ENCODE measurements around the gene C16orf82. TPM values are rescaled to one million over a fixed set of nuclear protein-coding genes. Genes with fewer than 3 reads are reported as not detected.
"Not testable (repeated sequence)": the region's sequence is repeated elsewhere in the genome, so short reads cannot be mapped to it uniquely, and the experiment has no call there.

C16orf82 gene
- total RNA-seq, 2 experiments from 2014 or later = not detected

DNA sequence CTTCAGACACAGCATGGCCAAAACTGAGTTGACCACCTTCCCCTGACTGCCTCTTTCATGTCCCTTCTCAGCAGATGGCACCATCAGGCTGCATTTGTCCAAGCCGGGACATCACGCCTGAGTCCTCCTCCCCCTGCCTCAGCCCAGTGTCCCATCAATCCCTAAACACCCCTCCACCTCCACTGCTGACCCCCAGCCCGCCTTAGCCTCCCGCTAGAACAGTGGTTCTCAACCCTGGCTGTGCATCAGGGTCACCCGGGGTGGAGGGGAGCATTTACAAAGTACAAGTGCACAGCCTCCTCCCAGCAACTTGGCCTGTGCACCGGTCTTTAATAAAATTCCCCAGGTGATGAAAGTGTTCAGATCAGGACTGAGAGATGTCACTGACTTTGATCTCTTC lies 4.0 kb downstream of the C16orf82 start:
- Mint-ChIP-seq H3K9me3 (peaks cover 3% of the 10 kb centered on the region), H3K36me3 (no peaks in the 10 kb centered on the region), H3K27ac (no peak overlapping the region), H3K27me3 (peaks cover 7% of the 10 kb centered on the region), H3K4me3 (no peak overlapping the region), H3K4me1 (no peaks in the 10 kb centered on the region)
- no peak for DNase-seq

DNA sequence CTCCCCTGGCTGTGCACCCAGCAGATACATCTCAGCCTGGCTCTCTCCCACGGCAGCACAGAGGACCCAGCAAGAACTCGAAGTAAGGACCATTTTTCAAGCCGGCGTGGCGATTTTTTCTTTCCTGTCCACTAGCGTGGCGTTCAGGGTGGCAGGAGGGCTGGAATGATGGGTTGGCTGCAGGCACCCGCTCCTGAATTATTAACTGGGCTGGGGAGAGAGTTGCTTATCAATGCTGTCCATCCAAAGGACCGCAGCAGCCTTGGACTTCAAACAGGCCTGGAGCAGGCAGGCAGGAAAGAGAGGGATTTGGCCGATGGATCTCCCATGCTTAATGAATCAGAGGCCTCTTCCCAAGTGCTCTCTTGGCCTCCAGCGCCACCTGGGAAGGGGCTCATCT lies 7.0 kb downstream of the C16orf82 start:
- Mint-ChIP-seq H3K4me1 (no peaks in the 10 kb centered on the region), H3K36me3 (no peaks in the 10 kb centered on the region), H3K9me3 (peaks cover 4% of the 10 kb centered on the region), H3K27me3 (peaks cover 17% of the 10 kb centered on the region), H3K27ac (no peak overlapping the region), H3K4me3 (no peak overlapping the region)
- DNase-seq = no peak

DNA sequence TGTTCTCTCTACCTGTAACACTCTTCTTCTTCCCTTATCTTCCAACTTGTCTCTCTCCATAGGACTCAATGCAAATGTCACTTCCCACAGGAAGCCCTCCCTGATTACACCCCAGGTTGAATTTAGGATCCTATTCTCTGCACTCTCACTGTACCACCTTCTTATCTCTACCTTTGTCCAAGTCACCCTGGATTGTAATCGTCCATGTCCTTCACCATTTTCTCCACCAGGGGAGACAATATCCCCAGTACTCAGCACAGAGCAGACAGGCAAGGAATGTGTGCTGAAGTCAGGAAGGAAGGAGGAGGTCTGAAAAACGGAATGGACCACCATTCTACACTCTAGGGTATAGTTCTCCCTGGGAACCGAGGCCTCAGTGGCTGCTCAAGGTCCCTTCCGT lies 14.2 kb downstream of the C16orf82 start:
- Mint-ChIP-seq H3K4me1 (no peaks in the 10 kb centered on the region), H3K27ac (no peak overlapping the region), H3K4me3 (no peak overlapping the region), H3K36me3 (no peaks in the 10 kb centered on the region), H3K9me3 (peaks cover 1% of the 10 kb centered on the region), H3K27me3 (peaks cover 20% of the 10 kb centered on the region)
- DNase-seq = no peak

DNA sequence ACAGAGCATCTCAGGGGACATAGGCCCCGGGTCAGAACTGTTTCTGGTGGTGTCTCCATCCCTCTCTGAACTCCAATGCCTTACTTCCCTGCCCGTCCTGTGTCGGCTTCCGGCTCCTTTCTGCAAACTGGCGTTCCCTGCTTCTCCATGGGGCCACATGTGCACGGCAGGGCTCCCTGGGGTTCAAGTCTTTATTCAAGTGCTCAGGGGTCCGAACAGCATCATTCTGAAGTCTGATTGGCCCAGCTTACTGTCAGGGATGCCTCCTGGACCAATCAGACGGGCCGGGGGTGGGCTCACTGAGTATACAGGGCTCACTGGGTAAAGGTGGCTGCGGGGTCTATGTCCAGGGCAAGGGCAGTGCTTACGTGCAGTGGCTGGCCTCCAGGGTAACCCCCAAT lies 17.1 kb downstream of the C16orf82 start:
- Mint-ChIP-seq H3K27ac (no peak overlapping the region), H3K4me3 (no peak overlapping the region), H3K36me3 (no peaks in the 10 kb centered on the region), H3K4me1 (no peaks in the 10 kb centered on the region), H3K27me3 (peaks cover 17% of the 10 kb centered on the region), H3K9me3 (no peaks in the 10 kb centered on the region)
- no peak for DNase-seq

DNA sequence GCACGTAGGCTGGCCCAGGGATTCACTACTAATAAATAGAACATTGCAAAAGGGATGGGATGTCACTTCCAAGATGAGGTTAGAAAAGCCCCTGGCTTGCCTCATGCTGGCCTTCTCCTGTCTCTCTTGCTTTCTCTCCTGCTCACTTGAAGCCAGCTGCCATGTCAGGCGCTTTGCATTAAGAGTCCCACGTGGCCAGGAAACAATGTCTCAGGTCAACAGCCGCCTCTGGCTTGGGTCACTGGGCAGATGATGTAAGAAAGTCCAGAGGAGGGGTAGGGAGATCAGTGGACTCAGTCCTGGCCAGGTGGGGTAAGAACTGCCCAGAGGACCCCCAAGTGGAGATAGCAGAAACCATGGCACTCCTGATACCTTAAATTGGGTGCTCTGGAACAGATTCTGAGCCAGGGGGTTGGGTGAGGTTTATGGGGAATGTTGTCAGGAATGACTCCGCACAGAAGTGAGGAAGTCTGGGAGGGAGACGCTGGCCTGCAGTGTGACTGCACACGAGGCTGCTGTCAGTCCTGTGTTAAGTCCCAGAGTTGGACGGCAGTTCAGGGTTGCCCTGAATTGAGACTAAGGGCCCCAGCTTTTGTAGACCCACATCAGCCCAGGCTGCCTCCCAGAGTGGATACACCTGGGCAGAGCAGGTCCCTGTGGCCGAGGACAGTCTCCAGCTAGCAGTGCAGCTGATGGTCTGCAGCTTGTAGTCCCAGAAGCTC lies 17.7 kb downstream of the C16orf82 start:
- H3K27me3 Mint-ChIP-seq = peaks cover 17% of the 10 kb centered on the region
- no peak overlapping the region for H3K27ac Mint-ChIP-seq
- no peaks in the 10 kb centered on the region for H3K9me3 Mint-ChIP-seq

DNA sequence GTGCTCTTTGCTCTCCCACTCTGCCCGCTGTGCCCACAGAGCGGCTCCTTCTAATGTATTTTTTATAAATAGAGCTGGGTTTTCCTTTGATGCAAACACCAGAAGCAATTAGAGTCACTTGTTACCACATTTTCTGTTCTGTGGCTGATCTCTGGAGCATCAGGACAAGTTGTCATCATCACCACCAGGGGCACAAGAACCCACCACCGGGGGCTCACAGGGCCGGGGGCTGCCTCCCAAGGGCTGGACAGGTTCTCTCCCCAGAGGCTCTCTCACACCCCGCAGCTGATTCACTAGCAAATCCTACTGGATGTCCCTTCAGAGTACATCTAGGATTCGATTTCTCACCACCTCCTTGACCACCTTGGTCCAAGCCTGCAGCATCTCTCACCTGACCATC lies 18.5 kb downstream of the C16orf82 start:
- no peaks in the 10 kb centered on the region for H3K9me3 Mint-ChIP-seq
- no peak overlapping the region for H3K27ac Mint-ChIP-seq
- DNase-seq = no peak
- H3K27me3 Mint-ChIP-seq = peaks cover 17% of the 10 kb centered on the region
- H3K4me3 Mint-ChIP-seq = no peak overlapping the region
- H3K4me1 Mint-ChIP-seq = no peaks in the 10 kb centered on the region
- H3K36me3 Mint-ChIP-seq = no peaks in the 10 kb centered on the region

More for the DNA sequence above, 17.7 kb downstream of the C16orf82 start:
- Mint-ChIP-seq H3K36me3 (no peaks in the 10 kb centered on the region), H3K4me3 (no peak overlapping the region), H3K4me1 (no peaks in the 10 kb centered on the region)
- no peak for DNase-seq

DNA sequence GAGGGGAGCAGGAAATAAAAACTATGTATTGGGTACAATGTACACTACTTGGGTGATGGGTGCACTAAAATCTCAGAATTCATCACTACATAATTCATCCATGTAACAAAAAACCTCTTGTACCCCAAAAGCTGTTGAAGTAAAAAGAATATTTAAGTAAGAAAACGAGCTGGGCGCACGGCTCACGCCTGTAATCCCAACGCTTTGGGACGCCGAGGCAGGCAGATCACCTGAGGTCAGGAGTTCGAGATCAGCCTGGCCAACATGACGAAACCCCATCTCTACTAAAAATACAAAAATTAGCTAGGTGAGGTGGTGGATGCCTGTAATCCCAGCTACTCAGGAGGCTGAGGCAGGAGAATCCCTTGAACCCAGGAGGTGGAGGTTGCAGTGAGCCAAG lies 19.3 kb downstream of the C16orf82 start:
- H3K9me3 Mint-ChIP-seq, H3K27ac Mint-ChIP-seq, DNase-seq, H3K4me3 Mint-ChIP-seq, H3K36me3 Mint-ChIP-seq, H3K4me1 Mint-ChIP-seq: not testable (repeated sequence)
- peaks cover 20% of the 10 kb centered on the region for H3K27me3 Mint-ChIP-seq

DNA sequence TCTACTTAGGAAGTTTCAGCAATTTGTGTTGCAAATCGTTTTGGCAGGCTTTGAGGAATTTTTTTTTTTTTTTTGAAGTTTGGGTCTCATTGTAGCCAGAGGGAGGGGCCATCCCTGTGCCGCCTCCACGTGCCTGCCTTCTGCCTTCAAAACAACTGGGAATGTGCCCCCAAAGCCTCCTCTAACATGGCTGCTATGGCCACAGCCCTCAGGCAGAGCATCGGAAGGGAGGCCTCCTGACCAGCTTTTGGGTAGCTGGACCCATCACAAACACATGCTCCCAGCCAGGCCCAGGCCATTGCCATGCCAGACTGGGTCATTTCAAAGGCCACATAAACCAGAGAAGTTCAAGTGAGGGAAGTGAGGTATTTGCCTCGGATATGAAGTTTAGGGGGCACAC lies 21.5 kb downstream of the C16orf82 start:
- Mint-ChIP-seq H3K4me3 (no peak overlapping the region), H3K36me3 (no peaks in the 10 kb centered on the region), H3K27me3 (peaks cover 37% of the 10 kb centered on the region), H3K4me1 (no peaks in the 10 kb centered on the region), H3K9me3 (no peaks in the 10 kb centered on the region), H3K27ac (no peak overlapping the region)
- no peak for DNase-seq

DNA sequence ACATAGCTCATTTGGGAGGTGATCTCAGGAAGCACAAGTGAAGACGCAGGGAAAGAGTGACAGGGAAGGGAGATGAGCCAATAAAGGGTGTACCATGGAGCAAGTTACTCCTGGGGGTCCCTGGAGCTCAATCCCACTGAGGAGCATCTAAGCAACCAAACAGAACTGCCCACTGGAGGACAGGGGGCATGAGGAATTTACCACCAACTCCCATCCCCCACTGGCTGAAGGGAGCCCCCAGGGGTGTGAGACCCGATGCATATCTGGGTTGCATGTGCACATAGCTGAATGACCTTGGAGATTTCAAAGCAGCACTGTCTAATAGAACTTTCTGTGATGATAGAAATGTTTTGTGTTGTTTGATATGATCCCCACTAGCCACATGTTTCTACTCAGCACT lies 29.6 kb downstream of the C16orf82 start:
- Mint-ChIP-seq H3K9me3 (no peaks in the 10 kb centered on the region), H3K4me3 (no peak overlapping the region), H3K36me3 (no peaks in the 10 kb centered on the region)

DNA sequence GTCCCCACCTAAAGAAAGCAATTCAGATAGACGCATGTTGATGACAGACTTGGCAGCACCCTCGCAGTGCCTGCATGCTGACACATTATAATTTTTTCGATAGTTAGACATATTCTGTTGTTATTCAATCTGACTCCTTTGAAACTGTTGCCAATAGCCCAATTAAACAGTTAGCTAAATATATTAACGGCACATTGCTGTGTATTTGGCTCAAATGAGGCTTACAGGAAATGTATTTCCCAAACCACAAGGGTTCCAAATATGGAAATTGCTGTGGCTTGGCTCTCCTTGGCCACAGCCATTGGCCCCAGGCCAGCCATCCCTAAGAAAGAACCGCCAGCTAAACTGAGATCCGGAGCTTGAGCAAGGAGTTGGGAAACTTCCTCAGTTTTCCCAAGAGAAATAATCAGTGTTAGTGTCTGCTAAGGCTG lies 31.1 kb downstream of the C16orf82 start:
- Mint-ChIP-seq H3K27ac (no peak overlapping the region), H3K9me3 (no peaks in the 10 kb centered on the region)
- DNase-seq = no peak

More for the DNA sequence above, 29.6 kb downstream of the C16orf82 start:
- peaks cover 25% of the 10 kb centered on the region for H3K27me3 Mint-ChIP-seq
- no peak for DNase-seq
- H3K4me1 Mint-ChIP-seq = no peaks in the 10 kb centered on the region
- no peak overlapping the region for H3K27ac Mint-ChIP-seq

DNA sequence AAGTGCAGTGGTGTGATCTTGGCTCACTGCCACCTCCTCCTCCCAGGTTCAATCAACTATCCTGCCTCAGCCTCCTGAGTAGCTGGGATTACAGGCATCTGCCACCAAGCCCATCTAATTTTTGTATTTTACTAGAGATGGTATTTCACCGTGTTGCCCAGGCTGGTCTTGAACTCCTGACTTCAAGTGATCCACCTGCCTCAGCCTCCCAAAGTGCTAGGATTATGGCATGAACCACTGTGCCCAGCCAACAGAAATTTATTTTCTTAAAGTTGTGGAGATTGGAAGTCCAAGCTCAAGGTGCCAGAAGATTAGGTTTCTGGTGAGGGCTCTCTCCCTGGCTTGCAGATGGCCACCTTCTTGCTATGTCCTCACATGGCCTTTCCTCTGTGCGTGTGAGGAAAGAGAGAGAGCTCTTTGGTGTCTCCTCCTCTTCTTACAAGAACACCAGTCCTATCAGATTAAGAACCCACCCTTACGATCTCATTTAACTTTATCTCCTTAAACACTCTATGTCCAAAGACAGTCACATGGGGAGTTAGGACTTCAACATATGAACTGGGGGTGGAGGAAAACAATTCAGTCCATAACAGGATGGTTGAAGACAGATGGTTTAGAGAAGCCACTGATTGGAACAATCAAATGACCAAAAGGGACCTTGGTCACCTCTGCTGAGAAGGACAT lies 31.8 kb downstream of the C16orf82 start:
- Mint-ChIP-seq H3K27me3 (peaks cover 9% of the 10 kb centered on the region), H3K27ac (no peak overlapping the region), H3K4me1 (no peaks in the 10 kb centered on the region), H3K4me3 (no peak overlapping the region), H3K9me3 (no peaks in the 10 kb centered on the region), H3K36me3 (no peaks in the 10 kb centered on the region)
- no peak for DNase-seq

More for the DNA sequence above, 31.1 kb downstream of the C16orf82 start:
- Mint-ChIP-seq H3K4me1 (no peaks in the 10 kb centered on the region), H3K27me3 (peaks cover 14% of the 10 kb centered on the region), H3K4me3 (no peak overlapping the region), H3K36me3 (no peaks in the 10 kb centered on the region)

DNA sequence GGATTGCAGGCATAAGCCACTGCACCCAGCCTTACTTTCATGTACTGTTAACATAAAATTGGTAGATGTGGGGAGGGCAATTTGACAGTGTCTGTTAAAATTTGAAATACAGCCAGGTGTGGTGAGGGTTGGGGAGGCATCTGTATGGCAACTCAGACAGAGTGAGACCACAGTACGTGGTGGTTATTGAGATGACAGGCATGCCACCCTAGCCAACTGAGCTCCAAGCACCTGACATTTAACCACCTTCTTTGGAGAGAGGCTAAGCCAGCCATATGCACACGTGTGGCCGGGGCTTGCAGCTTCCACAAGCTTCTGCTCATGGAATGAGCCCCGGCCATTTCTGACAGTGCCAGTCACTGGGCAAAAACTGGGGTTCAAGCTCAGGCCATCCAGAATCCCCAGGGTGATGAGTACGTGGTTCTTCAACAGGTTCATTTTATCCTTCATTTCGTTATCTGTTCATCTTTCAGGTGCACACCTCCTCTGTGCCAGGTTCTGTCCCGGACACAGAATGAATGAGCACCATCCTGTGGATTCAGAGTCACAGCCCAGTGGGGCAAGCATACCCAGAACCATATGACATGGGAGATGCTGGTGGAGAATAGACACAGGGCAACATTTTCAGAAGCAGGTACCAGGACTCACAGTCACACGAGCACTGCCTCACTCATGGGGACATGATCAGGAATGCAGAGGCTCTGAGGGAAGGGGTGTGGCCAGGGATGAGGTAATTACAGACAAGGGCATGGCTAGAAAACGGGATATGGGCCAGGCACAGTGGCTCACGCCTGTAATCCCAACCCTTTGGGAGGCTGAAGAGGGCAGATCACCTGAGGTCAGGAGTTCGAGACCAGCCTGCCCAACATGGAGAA lies 36.2 kb downstream of the C16orf82 start:
- Mint-ChIP-seq H3K27me3 (peaks cover 1% of the 10 kb centered on the region), H3K4me1 (no peaks in the 10 kb centered on the region), H3K36me3 (no peaks in the 10 kb centered on the region), H3K9me3 (peaks cover 2% of the 10 kb centered on the region), H3K4me3 (no peak overlapping the region), H3K27ac (no peak overlapping the region)
- DNase-seq = no peak

DNA sequence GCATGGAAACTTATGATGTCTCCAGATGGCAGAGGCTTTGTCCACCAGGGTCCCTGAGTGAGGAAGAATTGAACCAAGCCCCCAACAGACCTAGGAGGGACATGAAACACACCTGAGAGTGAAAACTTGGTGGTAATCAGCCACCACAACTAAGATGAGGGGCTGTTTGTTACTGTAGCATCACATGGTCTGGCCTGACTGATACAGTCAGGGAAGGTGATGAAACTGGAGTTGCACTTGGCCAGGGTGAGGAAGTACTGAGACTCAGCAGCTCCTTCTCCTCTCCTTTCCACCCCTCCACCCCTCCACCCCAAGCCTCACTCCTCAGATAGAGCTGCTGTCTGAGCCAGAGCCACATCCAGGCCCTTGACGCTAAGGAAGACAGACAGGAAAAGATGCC lies 37.2 kb downstream of the C16orf82 start:
- peaks cover 2% of the 10 kb centered on the region for H3K9me3 Mint-ChIP-seq
- H3K36me3 Mint-ChIP-seq = no peaks in the 10 kb centered on the region
- no peak for DNase-seq
- H3K27me3 Mint-ChIP-seq = peaks cover 6% of the 10 kb centered on the region
- H3K4me1 Mint-ChIP-seq = no peaks in the 10 kb centered on the region
- H3K27ac Mint-ChIP-seq = no peak overlapping the region
- no peak overlapping the region for H3K4me3 Mint-ChIP-seq

DNA sequence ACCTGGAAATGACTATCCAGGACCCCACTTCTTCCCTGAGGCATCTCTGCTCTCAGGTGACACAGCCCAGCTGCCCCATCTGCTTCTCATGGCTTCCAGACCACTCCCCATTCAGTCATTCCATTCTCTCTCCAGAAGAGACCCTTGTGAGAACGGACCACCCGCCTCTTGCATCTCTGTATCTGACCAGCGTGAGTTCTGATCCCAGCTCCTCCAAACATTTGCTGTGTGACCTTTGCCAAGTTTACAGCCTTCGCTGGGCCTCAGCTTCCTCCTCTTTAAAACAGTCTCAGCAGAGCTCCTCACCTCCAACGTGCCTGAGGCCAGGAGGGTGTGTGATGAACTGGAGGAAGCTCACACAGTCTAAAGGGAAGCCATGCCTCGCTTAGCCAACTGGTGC lies 39.6 kb downstream of the C16orf82 start:
- Mint-ChIP-seq H3K36me3 (no peaks in the 10 kb centered on the region), H3K27ac (no peak overlapping the region), H3K4me3 (no peak overlapping the region), H3K27me3 (peaks cover 9% of the 10 kb centered on the region), H3K4me1 (peaks cover 3% of the 10 kb centered on the region), H3K9me3 (peaks cover 2% of the 10 kb centered on the region)
- DNase-seq = no peak

DNA sequence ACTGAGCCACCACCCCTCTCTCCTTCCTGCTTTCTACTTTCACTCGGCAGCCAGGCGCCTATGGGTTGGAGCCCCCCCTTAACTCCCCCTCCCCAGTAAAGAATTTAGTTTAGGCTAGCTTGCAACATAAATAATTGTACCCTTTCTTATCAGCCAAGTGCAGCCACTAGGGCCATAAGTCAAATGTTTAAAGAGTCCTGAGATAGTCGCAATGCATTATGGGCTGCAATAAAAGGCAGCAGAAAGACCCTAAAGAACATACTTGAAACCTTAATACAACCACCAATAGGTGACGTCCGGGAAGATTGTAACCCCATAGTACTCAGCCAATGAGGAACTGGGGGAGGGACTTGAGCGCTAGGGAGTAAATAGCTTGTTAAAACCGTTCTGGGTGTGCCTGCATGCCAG lies 40.5 kb downstream of the C16orf82 start:
- Mint-ChIP-seq H3K9me3 (peaks cover 2% of the 10 kb centered on the region), H3K4me3 (no peak overlapping the region), H3K27ac (no peak overlapping the region), H3K4me1 (peaks cover 3% of the 10 kb centered on the region), H3K27me3 (peaks cover 9% of the 10 kb centered on the region), H3K36me3 (no peaks in the 10 kb centered on the region)
- DNase-seq = no peak

Measured in activated naive CD8-positive, alpha-beta T cell treated with anti-CD3 and anti-CD28 coated beads for 36 hours (primary cell).